ENCODE measurements around the gene PARD3. TPM values are rescaled to one million over a fixed set of nuclear protein-coding genes. Genes with fewer than 3 reads are reported as not detected.

The PARD3 gene
- total RNA-seq, 1 donor from 2014 or later: 22.9 TPM

- peaks cover 7% of the 10 kb centered on the region for H3K4me1 Mint-ChIP-seq (ENCODE audit: low read depth, unreplicated experiment)
- H3K27ac Mint-ChIP-seq (ENCODE audit: unreplicated experiment): no peak overlapping the region
- no peak for TF ChIP-seq CTCF (IDR thresholded peaks at IDR 0.05; ENCODE audit: partially characterized antibody, unreplicated experiment)
- no peak overlapping the region for H3K4me3 Mint-ChIP-seq (ENCODE audit: unreplicated experiment)
- no peaks in the 10 kb centered on the region for H3K36me3 Mint-ChIP-seq (ENCODE audit: unreplicated experiment)
- no peak for DNase-seq
- no peaks in the 10 kb centered on the region for H3K27me3 Mint-ChIP-seq (ENCODE audit: unreplicated experiment)
- peaks cover 1% of the 10 kb centered on the region for H3K9me3 Mint-ChIP-seq (ENCODE audit: unreplicated experiment)
These were observed 311.4 kb downstream of the PARD3 start for GRCh38 chr10:34503704-34504103.

GRCh38 chr10:34499612-34500279 lies 315.4 kb downstream of the PARD3 start:
- no peaks in the 10 kb centered on the region for H3K27me3 Mint-ChIP-seq (ENCODE audit: unreplicated experiment)
- no peak overlapping the region for H3K4me3 Mint-ChIP-seq (ENCODE audit: unreplicated experiment)
- H3K27ac Mint-ChIP-seq (ENCODE audit: unreplicated experiment): no peak overlapping the region
- no peak for DNase-seq
- no peaks in the 10 kb centered on the region for H3K36me3 Mint-ChIP-seq (ENCODE audit: unreplicated experiment)
- TF ChIP-seq CTCF (IDR thresholded peaks at IDR 0.05; ENCODE audit: partially characterized antibody, unreplicated experiment): no peak
- no peaks in the 10 kb centered on the region for H3K4me1 Mint-ChIP-seq (ENCODE audit: low read depth, unreplicated experiment)
- H3K9me3 Mint-ChIP-seq (ENCODE audit: unreplicated experiment): peaks cover 1% of the 10 kb centered on the region

GRCh38 chr10:34498821-34499220 lies 316.3 kb downstream of the PARD3 start:
- no peaks in the 10 kb centered on the region for H3K27me3 Mint-ChIP-seq (ENCODE audit: unreplicated experiment)
- H3K9me3 Mint-ChIP-seq (ENCODE audit: unreplicated experiment): peaks cover 1% of the 10 kb centered on the region
- H3K4me3 Mint-ChIP-seq (ENCODE audit: unreplicated experiment): no peak overlapping the region
- no peaks in the 10 kb centered on the region for H3K36me3 Mint-ChIP-seq (ENCODE audit: unreplicated experiment)
- H3K27ac Mint-ChIP-seq (ENCODE audit: unreplicated experiment): no peak overlapping the region
- TF ChIP-seq CTCF (IDR thresholded peaks at IDR 0.05; ENCODE audit: partially characterized antibody, unreplicated experiment): no peak
- no peaks in the 10 kb centered on the region for H3K4me1 Mint-ChIP-seq (ENCODE audit: low read depth, unreplicated experiment)
- DNase-seq: no peak

- Mint-ChIP-seq H3K27ac (ENCODE audit: unreplicated experiment) (no peak overlapping the region), H3K4me3 (ENCODE audit: unreplicated experiment) (no peak overlapping the region), H3K9me3 (ENCODE audit: unreplicated experiment) (no peaks in the 10 kb centered on the region), H3K36me3 (ENCODE audit: unreplicated experiment) (no peaks in the 10 kb centered on the region), H3K4me1 (ENCODE audit: low read depth, unreplicated experiment) (peaks cover 5% of the 10 kb centered on the region), H3K27me3 (ENCODE audit: unreplicated experiment) (no peaks in the 10 kb centered on the region)
- no peak for DNase-seq
- TF ChIP-seq CTCF (IDR thresholded peaks at IDR 0.05; ENCODE audit: partially characterized antibody, unreplicated experiment): no peak
These were observed 319.2 kb downstream of the PARD3 start for GRCh38 chr10:34495938-34496337.

- Mint-ChIP-seq H3K9me3 (ENCODE audit: unreplicated experiment) (no peaks in the 10 kb centered on the region), H3K36me3 (ENCODE audit: unreplicated experiment) (no peaks in the 10 kb centered on the region), H3K27ac (ENCODE audit: unreplicated experiment) (no peak overlapping the region), H3K4me1 (ENCODE audit: low read depth, unreplicated experiment) (peaks cover 8% of the 10 kb centered on the region), H3K27me3 (ENCODE audit: unreplicated experiment) (peaks cover 2% of the 10 kb centered on the region), H3K4me3 (ENCODE audit: unreplicated experiment) (no peak overlapping the region)
- no peak for DNase-seq
- TF ChIP-seq CTCF (IDR thresholded peaks at IDR 0.05; ENCODE audit: partially characterized antibody, unreplicated experiment): no peak
These were observed 321.1 kb downstream of the PARD3 start for GRCh38 chr10:34494012-34494411.
